Smooth muscle cell (in vitro differentiated cells): ENCODE measurements around the gene NR2C2AP. TPM values are rescaled to one million over a fixed set of nuclear protein-coding genes. Genes with fewer than 3 reads are reported as not detected.

ENCODE experiments used
- DNase-seq: peaks from one replicate; lab custom pipeline; 2025; ENCODE audit not compliant: unreplicated experiment; lab: John Stamatoyannopoulos, UW
- H2AFZ ChIP-seq: fragments of 200-600 bp; sonication (generic); 2 replicates; pipeline ENCODE4 v1.6.0; 2016; ENCODE audit warnings: antibody characterized with exemption, low read depth, mild to moderate bottlenecking
- H3F3A ChIP-seq: fragments of 200-600 bp; sonication (generic); 2 replicates; pipeline ENCODE4 v1.6.0; 2017; ENCODE audit warnings: antibody characterized with exemption, low read depth
- H3K27ac ChIP-seq: fragments of 200-600 bp; sonication (generic); 2 replicates; pipeline ENCODE4 v1.5.1; 2016; ENCODE audit warnings: low read depth, mild to moderate bottlenecking
- H3K27me3 ChIP-seq: fragments of 200-600 bp; sonication (generic); 2 replicates; pipeline ENCODE4 v1.6.1; 2016; ENCODE audit warnings: low read depth, mild to moderate bottlenecking
- H3K36me3 ChIP-seq: fragments of 200-600 bp; sonication (generic); 2 replicates; pipeline ENCODE4 v1.5.1; 2016; ENCODE audit warnings: low read depth
- H3K4me1 ChIP-seq: fragments of 200-600 bp; sonication (generic); 2 replicates; pipeline ENCODE4 v1.5.1; 2016; ENCODE audit warnings: low read depth
- H3K4me2 ChIP-seq: fragments of 200-600 bp; sonication (generic); 2 replicates; pipeline ENCODE4 v1.6.0; 2016; ENCODE audit warnings: mild to moderate bottlenecking
- H3K4me3 ChIP-seq: fragments of 200-600 bp; sonication (generic); 2 replicates; pipeline ENCODE4 v1.5.1; 2016; ENCODE audit warnings: mild to moderate bottlenecking
- H3K79me2 ChIP-seq: fragments of 200-600 bp; sonication (generic); 2 replicates; pipeline ENCODE4 v1.6.0; 2016; ENCODE audit warnings: low read depth, mild to moderate bottlenecking
- H3K9ac ChIP-seq: fragments of 200-600 bp; sonication (generic); 2 replicates; pipeline ENCODE4 v1.6.0; 2016; ENCODE audit warnings: low read depth
- H3K9me3 ChIP-seq: fragments of 200-600 bp; sonication (generic); replicated peaks from 2 replicates; pipeline ENCODE4 v1.5.1; 2016; ENCODE audit warnings: low read depth
- H4K20me1 ChIP-seq: fragments of 200-600 bp; sonication (generic); 2 replicates; pipeline ENCODE4 v1.6.0; 2016; ENCODE audit warnings: low read depth
- CTCF ChIP-seq: fragments of 200-600 bp; sonication (generic); IDR thresholded peaks from 2 replicates; pipeline ENCODE4 v1.5.1; 2017; ENCODE audit warnings: borderline replicate concordance, mild to moderate bottlenecking, antibody characterized with exemption; ENCODE audit not compliant: insufficient read depth, poor library complexity, severe bottlenecking
- WGBS: methylation state at CpG from one replicate; pipeline ENCODE4 v1.1.7; 2016; ENCODE audit warnings: low lambda C conversion rate; 5-methylcytosine and 5-hydroxymethylcytosine counted together
- polyA plus RNA-seq: library from polyadenylated mRNA; unstranded; fragments of >200 nt; fragmentation: Nextera tagmentation; extraction: Ambion mirVana; gene quantifications from 2 replicates; pipeline ENCODE4 v1.2.1, GENCODE V29; 2016
- total RNA-seq: library from RNA; depleted of rRNA; stranded (reverse); fragments of >200 nt; gene quantifications from 2 replicates; pipeline ENCODE4 v1.2.3, GENCODE V29; 2014

Gene NR2C2AP
- total and polyA plus RNA-seq, 2 experiments from 2014 or later = 6.9 to 10.5 TPM

- no peak overlapping the region for H3K27ac ChIP-seq
- no peaks in the 10 kb centered on the region for H3K79me2 ChIP-seq
- no peak overlapping the region for H3K9ac ChIP-seq
- 81% methylated on average over 19 of the region's 19 CpGs for WGBS
- H3K36me3 ChIP-seq = no peaks in the 10 kb centered on the region
- no peaks in the 10 kb centered on the region for H3F3A ChIP-seq
- H3K9me3 ChIP-seq = peaks cover 5% of the 10 kb centered on the region
- TF ChIP-seq CTCF = no peak
- no peak overlapping the region for H3K4me3 ChIP-seq
- no peak overlapping the region for H2AFZ ChIP-seq
- no peak for DNase-seq
- no peak overlapping the region for H3K4me2 ChIP-seq
- no peaks in the 10 kb centered on the region for H3K4me1 ChIP-seq
- H3K27me3 ChIP-seq = peaks cover 16% of the 10 kb centered on the region
- H4K20me1 ChIP-seq = no peaks in the 10 kb centered on the region
Observed at GRCh38 chr19:19232261-19232721, 29.1 kb upstream of the NR2C2AP start.

GRCh38 chr19:19230999-19231398, 27.8 kb upstream of the NR2C2AP start:
- H3F3A ChIP-seq = no peaks in the 10 kb centered on the region
- peaks cover 26% of the 10 kb centered on the region for H3K27me3 ChIP-seq
- H3K4me1 ChIP-seq = no peaks in the 10 kb centered on the region
- H3K4me2 ChIP-seq = no peak overlapping the region
- H2AFZ ChIP-seq = no peak overlapping the region
- no peaks in the 10 kb centered on the region for H4K20me1 ChIP-seq
- H3K27ac ChIP-seq = no peak overlapping the region
- TF ChIP-seq CTCF = no peak
- H3K4me3 ChIP-seq = no peak overlapping the region
- peaks cover 5% of the 10 kb centered on the region for H3K9me3 ChIP-seq
- no peaks in the 10 kb centered on the region for H3K79me2 ChIP-seq
- DNase-seq = no peak
- 60% methylated on average over 9 of the region's 9 CpGs for WGBS
- no peak overlapping the region for H3K9ac ChIP-seq
- H3K36me3 ChIP-seq = no peaks in the 10 kb centered on the region

GRCh38 chr19:19229701-19230100, 26.5 kb upstream of the NR2C2AP start:
- TF ChIP-seq CTCF = no peak
- Histone ChIP-seq H4K20me1 (no peaks in the 10 kb centered on the region), H2AFZ (no peak overlapping the region), H3K9me3 (peaks cover 5% of the 10 kb centered on the region), H3K4me2 (no peak overlapping the region), H3K4me3 (no peak overlapping the region), H3K9ac (no peak overlapping the region), H3K27me3 (peaks cover 39% of the 10 kb centered on the region), H3F3A (no peaks in the 10 kb centered on the region), H3K4me1 (no peaks in the 10 kb centered on the region), H3K79me2 (no peaks in the 10 kb centered on the region), H3K36me3 (no peaks in the 10 kb centered on the region), H3K27ac (no peak overlapping the region)
- WGBS = 96% methylated on average over 3 of the region's 3 CpGs
- DNase-seq = no peak

- no peak for TF ChIP-seq CTCF
- no peak for DNase-seq
Observed at GRCh38 chr19:19227217-19227616, 24.0 kb upstream of the NR2C2AP start.

More at GRCh38 chr19:19227217-19227616, 24.0 kb upstream of the NR2C2AP start:
- Histone ChIP-seq H3K4me3 (no peak overlapping the region), H3K27ac (no peak overlapping the region), H3K36me3 (no peaks in the 10 kb centered on the region), H4K20me1 (no peaks in the 10 kb centered on the region), H3K9ac (no peak overlapping the region), H3K27me3 (peaks cover 56% of the 10 kb centered on the region), H3K4me2 (no peak overlapping the region), H3K79me2 (no peaks in the 10 kb centered on the region), H2AFZ (no peak overlapping the region), H3F3A (no peaks in the 10 kb centered on the region), H3K9me3 (no peaks in the 10 kb centered on the region), H3K4me1 (no peaks in the 10 kb centered on the region)
- WGBS = 86% methylated on average over 4 of the region's 4 CpGs
